Measurements from ENCODE around the gene JMJD4. TPM values are rescaled to one million over a fixed set of nuclear protein-coding genes. Genes with fewer than 3 reads are reported as not detected.

JMJD4 gene
- total RNA-seq, 1 donor from 2014 or later, result 28.3 TPM

DNA sequence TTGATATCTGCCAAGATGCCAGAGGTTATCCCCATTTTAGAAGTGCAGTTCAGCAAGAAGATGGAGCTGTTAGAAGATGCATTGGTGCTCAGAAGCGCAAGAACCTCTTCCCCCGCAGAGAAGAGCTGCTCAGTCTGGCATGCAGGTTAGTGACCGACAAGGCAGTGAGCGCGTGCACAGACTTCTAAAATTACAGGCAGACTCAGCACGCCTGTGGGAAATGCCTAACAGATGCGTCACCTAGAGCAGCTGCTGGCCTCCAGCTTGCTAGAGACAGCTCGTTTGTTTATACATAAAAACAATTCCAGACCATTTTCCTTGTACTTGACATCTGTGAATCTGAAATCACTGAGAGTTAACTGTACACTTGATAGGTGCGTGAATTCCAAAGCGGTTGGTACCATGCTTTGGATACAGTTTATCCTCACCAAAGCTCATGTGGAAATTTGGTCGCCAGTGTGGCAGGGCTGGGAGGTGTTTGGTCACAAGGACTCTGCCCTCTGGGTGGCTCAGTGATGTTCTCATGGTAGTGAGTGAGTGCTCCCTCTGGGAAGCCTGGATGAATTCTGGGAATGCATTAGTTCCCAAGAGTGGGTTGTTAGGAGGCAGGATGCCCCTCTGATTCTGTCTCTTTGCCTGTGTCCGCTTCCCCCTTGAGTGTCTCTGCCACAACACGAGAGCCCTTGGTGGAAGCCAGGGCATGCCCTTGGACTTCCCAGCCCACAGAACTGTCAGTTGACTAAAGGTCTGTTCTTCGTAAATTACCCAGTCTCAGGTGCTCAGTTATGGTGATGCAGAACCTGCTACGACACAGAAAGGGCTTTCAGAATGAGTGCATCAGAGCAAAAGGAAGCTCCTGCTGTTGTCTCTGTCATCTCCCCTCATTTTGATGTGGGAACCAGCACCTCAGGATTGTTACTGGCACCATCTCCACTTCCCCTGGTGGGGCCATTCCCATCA is 24.5 kb upstream of the JMJD4 start:
- Mint-ChIP-seq H3K4me3 (no peak overlapping the region), H3K4me1 (no peaks in the 10 kb centered on the region), H3K36me3 (ENCODE audit: low read depth) (no peaks in the 10 kb centered on the region), H3K27ac (ENCODE audit: unreplicated experiment) (no peak overlapping the region), H3K9me3 (no peaks in the 10 kb centered on the region), H3K27me3 (ENCODE audit: low read depth) (no peaks in the 10 kb centered on the region)
- TF ChIP-seq, protein P1, sequence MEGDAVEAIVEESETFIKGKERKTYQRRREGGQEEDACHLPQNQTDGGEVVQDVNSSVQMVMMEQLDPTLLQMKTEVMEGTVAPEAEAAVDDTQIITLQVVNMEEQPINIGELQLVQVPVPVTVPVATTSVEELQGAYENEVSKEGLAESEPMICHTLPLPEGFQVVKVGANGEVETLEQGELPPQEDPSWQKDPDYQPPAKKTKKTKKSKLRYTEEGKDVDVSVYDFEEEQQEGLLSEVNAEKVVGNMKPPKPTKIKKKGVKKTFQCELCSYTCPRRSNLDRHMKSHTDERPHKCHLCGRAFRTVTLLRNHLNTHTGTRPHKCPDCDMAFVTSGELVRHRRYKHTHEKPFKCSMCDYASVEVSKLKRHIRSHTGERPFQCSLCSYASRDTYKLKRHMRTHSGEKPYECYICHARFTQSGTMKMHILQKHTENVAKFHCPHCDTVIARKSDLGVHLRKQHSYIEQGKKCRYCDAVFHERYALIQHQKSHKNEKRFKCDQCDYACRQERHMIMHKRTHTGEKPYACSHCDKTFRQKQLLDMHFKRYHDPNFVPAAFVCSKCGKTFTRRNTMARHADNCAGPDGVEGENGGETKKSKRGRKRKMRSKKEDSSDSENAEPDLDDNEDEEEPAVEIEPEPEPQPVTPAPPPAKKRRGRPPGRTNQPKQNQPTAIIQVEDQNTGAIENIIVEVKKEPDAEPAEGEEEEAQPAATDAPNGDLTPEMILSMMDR (conservative IDR thresholded peaks at IDR 0.05), result no peak
- no peak for DNase-seq (ENCODE audit: low read depth, low spot score)

DNA sequence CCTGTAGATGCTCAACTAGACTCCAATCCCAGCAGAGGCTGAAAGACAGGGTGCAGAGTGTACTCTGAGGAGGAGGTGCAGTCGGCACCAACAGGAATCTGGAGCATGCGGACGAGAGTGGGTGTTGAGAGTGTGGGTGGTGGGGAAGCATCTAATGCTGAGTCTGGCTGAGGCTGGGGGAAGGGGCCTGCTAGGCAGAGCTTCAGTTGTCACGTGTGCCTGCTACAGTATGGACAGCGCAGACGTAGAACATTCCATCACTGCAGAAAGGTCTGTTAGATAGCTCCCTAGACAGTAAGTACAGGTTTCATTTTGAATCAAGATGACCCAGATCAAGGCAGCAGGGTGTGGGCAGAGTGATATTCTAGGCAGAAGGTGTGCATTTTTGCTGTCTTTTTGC is 23.3 kb upstream of the JMJD4 start:
- H3K36me3 Mint-ChIP-seq (ENCODE audit: low read depth), result no peaks in the 10 kb centered on the region
- H3K4me3 Mint-ChIP-seq, result no peak overlapping the region
- DNase-seq (ENCODE audit: low read depth, low spot score), result no peak
- H3K27me3 Mint-ChIP-seq (ENCODE audit: low read depth), result no peaks in the 10 kb centered on the region
- no peak overlapping the region for H3K27ac Mint-ChIP-seq (ENCODE audit: unreplicated experiment)
- H3K4me1 Mint-ChIP-seq, result no peaks in the 10 kb centered on the region
- TF ChIP-seq, protein P1 (conservative IDR thresholded peaks at IDR 0.05), result no peak
- no peaks in the 10 kb centered on the region for H3K9me3 Mint-ChIP-seq

DNA sequence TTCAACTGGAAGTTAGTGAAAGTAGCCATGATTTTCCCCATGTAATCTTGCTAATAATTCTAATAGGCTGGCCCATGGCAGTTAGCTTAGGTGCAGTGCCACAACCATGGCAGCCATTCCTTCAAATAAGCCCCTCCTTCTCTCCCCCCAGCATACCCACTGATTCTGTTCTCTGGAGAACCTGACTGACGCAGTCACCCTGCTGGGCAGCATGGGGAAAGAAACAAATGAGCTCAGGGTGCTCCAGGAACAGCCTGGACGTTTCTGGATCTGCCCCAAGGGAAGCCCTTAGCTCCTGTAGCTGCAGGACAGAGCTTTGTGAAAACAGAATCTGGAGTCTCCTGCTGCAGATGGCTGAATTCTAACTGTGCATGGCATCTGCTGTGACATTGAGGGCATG is 22.7 kb upstream of the JMJD4 start:
- Mint-ChIP-seq H3K4me1 (no peaks in the 10 kb centered on the region), H3K36me3 (ENCODE audit: low read depth) (no peaks in the 10 kb centered on the region), H3K27ac (ENCODE audit: unreplicated experiment) (no peak overlapping the region), H3K9me3 (no peaks in the 10 kb centered on the region), H3K27me3 (ENCODE audit: low read depth) (no peaks in the 10 kb centered on the region), H3K4me3 (no peak overlapping the region)
- TF ChIP-seq, protein P1 (conservative IDR thresholded peaks at IDR 0.05), result no peak
- DNase-seq (ENCODE audit: low read depth, low spot score), result no peak

DNA sequence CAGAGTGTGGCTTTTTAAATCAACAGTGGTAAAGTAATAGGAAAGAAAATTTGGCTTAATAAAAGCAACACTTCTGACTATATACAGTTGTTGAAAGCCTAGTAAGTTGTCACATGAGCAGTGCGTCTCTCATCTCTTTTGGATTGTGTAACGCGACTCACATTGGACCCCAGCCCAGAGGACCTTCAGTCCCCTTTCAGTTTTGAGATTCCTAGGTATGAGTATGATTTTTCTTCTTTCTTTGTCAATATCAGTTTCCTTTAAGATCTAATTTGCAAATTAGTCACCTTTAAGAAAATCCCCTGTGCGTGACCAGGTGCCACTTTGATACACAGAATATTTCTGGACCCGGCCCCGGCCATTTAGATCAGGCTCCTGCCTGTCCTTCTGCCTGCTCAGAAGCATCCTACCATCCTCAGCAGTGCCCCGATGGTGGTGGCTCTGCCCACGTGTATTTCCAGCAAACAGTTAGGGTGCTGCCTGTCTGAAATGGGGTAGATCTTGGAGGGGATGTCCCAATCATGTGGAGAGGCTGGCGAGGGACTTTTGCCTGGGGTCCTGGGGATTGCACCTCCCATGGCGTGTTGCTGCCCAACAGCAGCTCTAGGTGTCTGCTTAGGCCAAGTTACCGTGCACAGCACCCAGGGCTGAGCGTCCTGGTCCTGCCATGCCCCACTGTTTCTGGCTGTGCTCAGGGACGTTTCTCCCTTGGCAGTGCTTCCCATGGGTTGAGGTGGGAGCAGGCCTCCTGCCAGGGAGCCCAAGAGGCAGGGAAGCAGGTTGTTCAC is 21.3 kb upstream of the JMJD4 start:
- Mint-ChIP-seq H3K4me1 (no peaks in the 10 kb centered on the region), H3K27me3 (ENCODE audit: low read depth) (no peaks in the 10 kb centered on the region), H3K36me3 (ENCODE audit: low read depth) (no peaks in the 10 kb centered on the region), H3K27ac (ENCODE audit: unreplicated experiment) (no peak overlapping the region), H3K4me3 (no peak overlapping the region), H3K9me3 (no peaks in the 10 kb centered on the region)
- TF ChIP-seq, protein P1 (conservative IDR thresholded peaks at IDR 0.05), result no peak
- DNase-seq (ENCODE audit: low read depth, low spot score), result no peak

DNA sequence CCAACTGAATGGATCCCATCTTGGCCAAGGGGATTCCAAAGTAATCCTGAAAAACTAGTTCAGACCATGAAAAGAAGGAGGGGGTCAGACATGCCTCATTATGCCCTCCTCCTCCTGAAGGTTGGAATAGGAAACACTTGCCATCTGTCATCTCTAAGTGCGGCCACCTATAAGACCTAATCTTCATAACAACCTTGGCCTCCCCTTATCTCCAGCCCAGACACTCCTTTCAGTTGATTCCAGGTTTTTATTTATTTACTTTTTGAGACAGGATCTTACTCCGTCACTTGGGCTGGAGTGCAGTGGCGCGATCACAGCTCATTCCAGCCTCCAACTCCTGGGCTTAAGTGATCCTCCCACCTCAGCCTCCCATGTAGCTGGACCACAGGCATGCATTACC is 19.9 kb upstream of the JMJD4 start:
- no peak overlapping the region for H3K4me3 Mint-ChIP-seq
- TF ChIP-seq, protein P1 (conservative IDR thresholded peaks at IDR 0.05), result no peak

More for the DNA sequence above, 19.9 kb upstream of the JMJD4 start:
- no peak overlapping the region for H3K27ac Mint-ChIP-seq (ENCODE audit: unreplicated experiment)
- no peaks in the 10 kb centered on the region for H3K9me3 Mint-ChIP-seq
- H3K36me3 Mint-ChIP-seq (ENCODE audit: low read depth), result no peaks in the 10 kb centered on the region
- no peak for DNase-seq (ENCODE audit: low read depth, low spot score)
- no peaks in the 10 kb centered on the region for H3K4me1 Mint-ChIP-seq
- no peaks in the 10 kb centered on the region for H3K27me3 Mint-ChIP-seq (ENCODE audit: low read depth)
